GM18502 (cell line): ENCODE data around the gene FBRS.

ENCODE experiments used
- ATAC-seq: cut with Tn5 transposase; IDR thresholded peaks from one replicate; pipeline ENCODE4 v1.9.1; 2021; ENCODE audit warnings: mild to moderate bottlenecking; ENCODE audit not compliant: unreplicated experiment, poor library complexity

Gene FBRS

DNA sequence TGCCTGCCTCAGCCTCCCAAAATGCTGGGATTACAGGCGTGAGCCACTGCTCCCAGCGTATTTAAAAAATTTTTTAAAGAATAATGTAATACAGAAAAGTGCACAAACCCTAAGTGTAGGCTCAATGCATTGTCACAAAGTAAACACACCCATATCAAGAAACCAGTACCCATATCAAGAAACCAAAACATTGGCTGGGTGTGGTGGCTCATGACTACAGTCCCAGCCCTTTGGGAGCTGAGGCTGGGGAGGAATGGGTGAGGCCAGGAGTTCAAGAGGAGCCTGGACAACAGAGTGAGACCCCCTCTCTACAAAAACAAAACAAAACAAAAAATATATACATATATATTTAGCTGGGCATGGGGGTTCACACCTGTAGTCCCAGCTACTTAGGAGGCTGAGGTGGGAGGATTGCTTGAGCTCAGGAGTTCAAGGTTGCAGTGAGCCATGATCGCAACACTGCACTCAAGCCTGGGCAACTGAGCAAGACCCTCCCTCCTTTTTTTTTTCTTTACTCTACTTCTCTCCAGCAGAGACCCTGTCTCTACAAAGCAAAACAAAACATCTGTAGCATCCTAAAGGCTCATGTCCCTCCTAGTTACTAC, 16.8 kb upstream of the FBRS start:
- no peak for ATAC-seq

DNA sequence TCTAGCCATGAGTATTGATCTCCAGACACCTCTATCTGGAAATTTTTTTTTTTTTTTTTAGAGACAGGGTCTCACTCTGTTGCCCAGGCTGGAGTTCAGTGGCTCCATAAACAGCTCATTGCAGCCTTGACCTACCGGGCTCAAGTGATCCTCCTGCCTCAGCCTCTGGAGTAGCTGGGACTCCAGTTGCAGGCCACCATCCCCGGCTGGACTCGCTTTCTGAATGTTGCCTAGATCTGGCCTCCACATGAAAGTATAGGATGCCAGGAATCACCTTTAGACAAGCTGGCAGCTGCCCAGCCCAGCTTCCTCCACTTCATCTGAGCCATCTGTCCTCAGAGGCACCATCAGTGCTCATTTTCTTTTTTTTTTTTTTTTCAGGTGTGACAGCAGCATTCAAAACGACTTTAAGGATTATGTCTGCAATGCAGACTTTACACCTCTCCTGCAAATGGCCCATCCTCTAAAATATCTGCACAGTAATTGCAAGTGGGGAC, 13.8 kb upstream of the FBRS start:
- no peak for ATAC-seq

DNA sequence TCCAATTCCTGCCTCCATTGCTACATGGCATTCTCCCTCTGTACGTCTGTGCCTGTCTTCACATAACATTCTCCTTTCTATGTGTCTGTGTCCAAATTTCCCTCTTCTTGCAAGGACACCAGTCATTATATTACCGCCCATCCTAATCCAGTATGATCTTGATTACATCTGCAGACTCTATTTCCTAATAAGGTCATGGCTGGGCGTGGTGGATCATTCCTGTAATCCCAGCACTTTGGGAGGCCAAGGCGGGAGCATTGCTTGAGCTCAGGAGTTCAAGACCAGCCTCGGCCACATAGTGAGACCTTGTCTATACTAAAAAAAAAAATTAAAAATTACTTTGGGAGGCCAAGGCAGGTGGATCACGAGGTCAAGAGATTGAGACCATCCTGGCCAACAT, 12.5 kb upstream of the FBRS start:
- ATAC-seq, result no peak

DNA sequence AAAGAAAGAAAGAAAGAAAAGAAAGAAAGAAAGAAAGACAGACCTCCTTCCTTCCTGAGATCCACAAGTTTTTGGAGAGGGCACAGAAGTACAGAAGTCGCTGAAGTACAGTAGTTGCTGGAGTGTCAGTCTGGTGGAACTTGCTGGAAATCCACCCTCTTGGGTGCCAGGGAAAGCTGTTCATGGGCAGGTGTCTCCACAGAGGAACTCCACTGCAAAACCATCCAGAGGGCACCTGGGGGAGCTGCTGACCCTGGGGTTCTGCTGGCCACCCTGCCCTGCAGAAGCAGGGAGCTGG, 11.0 kb upstream of the FBRS start:
- no peak for ATAC-seq

DNA sequence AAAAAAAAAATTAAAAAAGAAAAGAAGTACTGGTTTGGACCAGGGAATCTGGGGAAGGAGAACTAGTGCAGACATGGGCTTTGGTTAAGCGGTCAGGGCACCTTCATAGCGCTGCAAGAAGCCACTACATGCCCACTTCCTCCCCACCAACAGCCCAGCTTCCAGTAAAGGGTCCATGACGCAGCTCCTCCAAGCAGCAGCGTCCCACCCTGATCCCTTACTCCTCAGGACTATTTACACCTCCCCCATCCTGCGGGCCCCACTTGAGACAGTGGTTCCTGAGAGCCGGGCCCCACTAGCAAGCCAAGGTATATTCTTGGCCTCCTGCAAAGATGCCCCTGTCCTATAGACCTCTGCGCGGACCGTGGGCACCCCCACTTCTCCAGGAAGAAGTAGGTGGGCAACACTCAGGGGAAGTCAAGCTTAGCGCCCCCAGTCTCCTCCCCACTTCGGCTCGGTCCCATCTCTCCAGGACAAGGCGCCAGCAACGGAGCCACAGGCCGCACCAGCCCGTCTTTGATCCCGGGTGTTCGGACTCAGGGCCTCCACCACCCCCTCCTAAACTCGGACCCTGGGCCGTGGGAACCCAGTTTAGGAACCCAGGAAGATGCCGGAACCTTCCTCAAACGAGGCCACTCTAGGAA, 8.4 kb upstream of the FBRS start:
- ATAC-seq, result no peak

DNA sequence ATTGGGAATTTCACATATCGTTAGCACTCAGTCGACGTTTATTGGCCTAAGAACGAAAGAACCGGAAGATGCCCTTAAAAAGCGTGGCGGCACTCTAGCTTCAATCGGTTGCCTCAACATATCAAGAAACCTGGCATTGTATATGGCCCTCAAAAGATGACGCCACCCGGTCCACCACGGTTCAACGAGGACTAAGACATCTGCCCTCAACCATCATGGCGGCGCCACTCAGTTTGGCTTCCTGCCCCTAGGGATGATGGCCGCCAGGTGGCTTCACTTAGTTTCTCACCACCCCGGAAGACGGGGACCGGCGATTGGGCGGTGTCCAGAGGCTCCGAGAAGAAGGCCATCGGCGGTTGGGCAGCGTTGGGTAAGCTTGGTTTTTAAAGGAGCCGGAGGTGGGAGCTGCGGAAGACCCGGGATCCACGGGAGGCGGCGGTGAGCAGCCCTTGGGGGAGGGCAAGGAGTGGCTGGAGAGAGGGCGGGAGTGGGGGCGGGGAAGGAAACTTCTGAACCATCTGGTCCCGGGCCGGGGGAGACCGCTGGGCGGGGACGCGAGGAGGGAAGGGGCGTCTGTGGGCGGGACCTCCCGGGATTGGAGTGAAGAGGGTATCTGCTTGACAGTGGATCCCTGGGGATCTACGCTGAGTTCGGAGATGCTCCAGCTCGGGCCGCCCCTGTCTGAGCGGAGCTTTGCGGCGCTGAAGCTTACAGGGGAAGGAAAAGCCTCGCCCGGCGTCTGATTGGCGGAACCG, 7.7 kb upstream of the FBRS start, which contains the start of gene PRR14:
PRR14 (plus strand) TSS at position 592 of the 755 bp plus-strand sequence. CDS start 686 bp downstream, outside the sequence.
- ATAC-seq, result peak; percentile 71

DNA sequence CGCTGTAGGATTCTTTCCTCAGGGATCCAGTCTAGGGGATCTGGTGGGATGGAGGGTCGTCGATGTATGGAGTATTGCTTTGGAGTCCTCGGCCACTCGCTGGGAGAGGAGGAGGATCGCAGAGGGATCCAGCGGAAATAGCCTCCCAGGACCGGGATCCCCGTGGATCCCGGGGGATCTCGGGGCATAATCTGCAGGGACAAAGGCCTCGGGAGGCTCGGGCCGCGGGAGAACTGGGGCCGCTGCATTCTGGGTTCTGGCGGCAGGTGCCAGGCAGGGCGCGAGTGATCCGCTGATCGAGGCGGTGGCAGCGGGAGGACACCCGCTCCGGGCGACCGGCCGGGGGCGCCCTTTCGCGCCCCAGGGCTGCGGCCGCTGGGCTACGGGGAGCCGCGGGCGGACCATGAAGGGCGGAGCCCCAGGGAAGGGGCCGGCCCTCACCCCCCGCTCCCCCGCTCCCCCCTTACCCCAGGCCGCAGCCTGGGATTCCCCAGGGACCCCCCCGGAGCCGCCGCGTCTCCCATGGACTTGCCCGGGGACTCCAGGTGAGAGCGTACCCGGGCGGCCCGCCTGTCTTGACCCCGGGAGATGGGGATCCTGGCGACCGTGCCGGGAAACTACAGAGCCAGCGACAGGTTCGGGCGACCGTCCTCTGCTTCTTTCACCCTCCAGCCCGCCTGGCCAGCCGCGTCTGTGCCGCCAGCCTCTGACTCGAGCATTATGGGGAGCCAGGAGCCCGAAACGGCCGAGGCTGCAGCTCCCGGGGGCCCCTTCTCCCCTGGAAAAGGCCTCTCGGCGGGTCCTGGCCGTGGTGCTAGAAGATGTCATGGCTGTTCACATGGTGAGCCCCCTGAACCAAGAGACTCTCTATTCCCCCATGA, 6.9 kb upstream of the FBRS start:
- peak; percentile 56 for ATAC-seq

GRCh38 chr16:30652005-30652296, 6.3 kb upstream of the FBRS start:
- no peak for ATAC-seq

DNA sequence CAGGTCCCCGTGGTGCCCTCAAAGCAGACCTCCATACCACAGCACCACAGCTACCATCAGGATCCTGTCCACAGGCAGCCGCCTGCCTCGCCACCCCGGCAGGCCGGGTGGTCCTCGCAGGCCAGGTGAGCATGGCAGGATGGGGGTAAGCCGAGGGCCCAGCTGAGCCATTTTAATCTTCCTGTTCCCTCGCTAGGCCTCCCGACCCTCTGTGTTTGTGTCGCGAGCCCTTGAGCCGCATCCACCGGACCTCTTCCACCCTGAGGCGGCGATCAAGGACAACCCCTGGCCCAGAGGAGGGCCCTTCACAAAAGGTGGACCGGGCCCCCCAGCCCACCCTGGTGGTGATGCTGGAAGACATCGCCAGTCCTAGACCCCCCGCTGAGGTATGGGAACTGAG, 5.5 kb upstream of the FBRS start:
- ATAC-seq, result no peak

- no peak for ATAC-seq
These were observed 3.4 kb upstream of the FBRS start for GRCh38 chr16:30654856-30655255.

- ATAC-seq, result no peak
These were observed 2.4 kb upstream of the FBRS start for GRCh38 chr16:30655815-30656347.

DNA sequence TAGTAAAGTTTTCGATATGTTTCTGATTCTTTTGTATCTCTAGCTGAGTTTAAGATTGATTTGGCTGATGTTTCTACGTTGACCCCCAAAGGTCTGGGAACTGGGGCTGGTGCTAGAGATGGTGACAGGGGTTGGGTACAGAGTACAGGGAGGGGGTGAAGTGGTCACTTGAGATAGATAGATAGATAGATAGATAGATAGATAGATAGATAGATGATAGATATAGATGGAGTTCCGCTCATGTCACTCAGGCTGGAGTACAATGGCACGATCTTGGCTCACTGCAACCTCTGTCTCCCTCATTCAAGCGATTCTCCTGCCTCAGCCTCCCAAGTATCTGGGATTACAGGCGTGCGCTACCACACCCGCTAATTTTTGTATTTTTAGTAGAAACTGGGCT, 1.8 kb upstream of the FBRS start:
- no peak for ATAC-seq

DNA sequence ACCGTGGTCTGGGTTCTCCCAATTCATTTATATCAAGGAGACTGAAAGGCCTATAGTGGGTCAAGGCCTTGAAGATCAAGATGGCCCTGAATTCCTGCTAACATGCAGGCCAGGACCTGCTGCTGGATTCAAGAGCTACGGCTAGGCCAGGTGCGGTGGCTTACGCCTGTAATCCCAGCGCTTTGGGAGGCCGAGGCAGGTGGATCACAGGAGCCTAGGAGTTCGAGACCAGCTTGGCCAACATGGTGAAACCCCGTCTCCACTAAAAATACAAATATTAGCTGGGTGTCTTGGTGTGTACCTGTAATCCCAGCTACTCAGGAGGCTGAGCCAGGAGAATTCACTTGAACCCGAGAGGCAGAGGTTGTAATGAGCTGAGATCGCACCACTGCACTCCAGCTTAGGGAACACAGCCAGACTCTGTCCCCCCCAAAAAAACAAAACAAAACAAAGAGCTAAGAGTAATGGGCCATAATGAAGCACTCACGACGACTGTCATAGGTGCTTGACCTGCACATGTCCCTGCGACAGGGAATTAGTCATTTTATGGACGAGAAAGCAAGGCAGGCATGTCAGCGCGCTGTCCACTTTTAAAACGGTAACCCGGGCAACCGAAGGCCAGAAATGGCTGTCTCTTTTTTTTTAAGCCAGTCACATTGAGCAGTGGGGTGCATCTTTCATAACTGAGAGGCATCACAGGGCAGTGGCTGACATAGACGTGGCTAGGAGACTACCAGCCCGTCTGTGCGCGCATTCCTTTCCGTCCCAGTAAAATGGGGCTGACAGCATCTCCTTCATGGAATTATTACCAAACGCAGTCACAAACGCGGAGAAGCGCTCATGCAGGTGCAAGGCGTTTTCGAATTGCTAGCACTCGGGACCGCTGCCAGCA, 1.0 kb upstream of the FBRS start:
- no peak for ATAC-seq

- peak; percentile 30 for ATAC-seq
These were observed 688 bp downstream of the FBRS start for GRCh38 chr16:30658731-30659506.

- no peak for ATAC-seq
These were observed 1.5 kb downstream of the FBRS start for GRCh38 chr16:30659507-30660423.

DNA sequence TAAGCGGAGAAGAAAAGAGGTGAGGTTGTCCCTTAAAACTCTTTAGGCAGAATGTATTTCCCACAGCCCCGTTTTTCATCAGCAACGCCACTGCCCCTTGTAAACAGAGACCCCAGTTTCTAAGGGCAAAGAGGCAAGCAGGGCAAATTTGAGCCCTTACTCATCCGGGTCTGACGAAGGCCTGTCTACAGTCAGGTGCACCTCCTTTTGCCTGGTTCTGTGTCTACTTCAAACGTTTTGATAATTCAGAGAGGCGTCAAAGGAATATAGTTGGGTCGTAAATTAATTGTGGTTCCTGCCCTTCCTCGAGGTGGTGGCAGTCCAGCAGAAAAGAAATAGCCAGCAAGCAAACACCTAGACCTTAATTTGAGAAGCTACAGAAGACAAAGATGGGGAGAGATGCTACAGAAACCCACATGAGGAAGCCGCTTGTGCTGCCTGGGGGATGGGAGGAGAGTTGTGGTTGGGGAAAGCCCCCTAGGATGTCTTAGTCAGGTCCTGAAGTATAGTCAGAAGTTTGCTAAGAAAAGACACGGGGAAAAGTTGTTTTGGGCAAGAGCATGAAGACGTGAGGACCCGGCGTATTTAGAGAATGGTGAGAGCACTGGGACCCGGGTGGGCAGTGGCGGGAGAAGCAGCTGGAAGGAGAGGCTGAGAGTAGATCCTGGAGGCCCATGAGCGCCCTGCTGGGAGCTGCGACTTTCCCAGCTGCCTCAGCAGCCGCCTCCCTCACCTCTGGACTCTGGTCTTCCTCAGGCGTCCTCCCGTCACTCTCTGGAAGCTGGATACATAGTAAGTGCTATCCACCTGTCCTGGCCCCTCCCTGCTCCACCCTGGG, 2.4 kb downstream of the FBRS start:
- ATAC-seq, result no peak

GRCh38 chr16:30662449-30662848, 4.2 kb downstream of the FBRS start:
- no peak for ATAC-seq
